ENCODE results near the gene THEM5. TPM values are rescaled to one million over a fixed set of nuclear protein-coding genes. Genes with fewer than 3 reads are reported as not detected.

The THEM5 gene
- total RNA-seq, 2 experiments from 2014 or later, result not detected

GRCh38 chr1:151841141-151841540 lies 12.4 kb downstream of the THEM5 start:
- peaks cover 21% of the 10 kb centered on the region for H3K36me3 Mint-ChIP-seq (ENCODE audit: low read depth)
- no peak overlapping the region for H3K4me3 Mint-ChIP-seq
- H3K4me1 Mint-ChIP-seq (ENCODE audit: low read depth), result peaks cover 32% of the 10 kb centered on the region
- no peak for TF ChIP-seq CTCF (IDR thresholded peaks at IDR 0.05)
- no peak overlapping the region for H3K27ac Mint-ChIP-seq
- ChIA-PET CTCF (interaction anchor here (1.0 kb wide), 1 partner anchor 7 kb away, joined by 4 read pairs; no protein-coding TSS in a partner anchor), POLR2A (interaction anchor here (0.6 to 2.9 kb wide), 5 partner anchors 11 to 118 kb away, joined by 3 to 9 read pairs (median 3); partner anchors contain the start of gene MRPL9)
- H3K9me3 Mint-ChIP-seq, result no peaks in the 10 kb centered on the region
- ATAC-seq, result no peak
- intact Hi-C loops (cut with micrococcal nuclease), result no loop called here
- DNase-seq, result no peak
- no peaks in the 10 kb centered on the region for H3K27me3 Mint-ChIP-seq

GRCh38 chr1:151840421-151840820 lies 13.1 kb downstream of the THEM5 start:
- intact Hi-C loops (cut with micrococcal nuclease), result no loop called here
- CTCF ChIA-PET, result interaction anchor here (1.0 to 1.5 kb wide), 2 partner anchors 8 to 120 kb away, joined by 4 read pairs; partner anchors contain the start of gene RIIAD1
- TF ChIP-seq CTCF (IDR thresholded peaks at IDR 0.05), result no peak
- Mint-ChIP-seq H3K4me3 (peak overlapping the region; percentile 80), H3K9me3 (no peaks in the 10 kb centered on the region), H3K4me1 (ENCODE audit: low read depth) (peaks cover 29% of the 10 kb centered on the region), H3K36me3 (ENCODE audit: low read depth) (peaks cover 17% of the 10 kb centered on the region), H3K27ac (no peak overlapping the region), H3K27me3 (no peaks in the 10 kb centered on the region)
- no peak for DNase-seq
- POLR2A ChIA-PET, result interaction anchor here (0.6 to 3.0 kb wide), 10 partner anchors 8 to 312 kb away, joined by 3 to 9 read pairs (median 3); partner anchors contain the start of genes MRPL9 and TDRKH
- no peak for ATAC-seq

- peaks cover 14% of the 10 kb centered on the region for H3K36me3 Mint-ChIP-seq (ENCODE audit: low read depth)
- peaks cover 35% of the 10 kb centered on the region for H3K4me1 Mint-ChIP-seq (ENCODE audit: low read depth)
- peak; percentile 79 for DNase-seq
- POLR2A ChIA-PET, result interaction anchor here (0.6 to 3.0 kb wide), 11 partner anchors 8 to 312 kb away, joined by 3 to 9 read pairs (median 3); partner anchors contain the start of genes MRPL9 and TDRKH
- peak within 1 kb of the TSS; percentile 84 for H3K27ac Mint-ChIP-seq
- H3K27me3 Mint-ChIP-seq, result no peaks in the 10 kb centered on the region
- intact Hi-C loops (cut with micrococcal nuclease), result loop anchor here (5.0 to 10.0 kb wide), 2 partner anchors 77 to 245 kb away; partner anchors contain the start of gene MRPL9
- CTCF ChIA-PET, result interaction anchor here (1.0 to 1.5 kb wide), 2 partner anchors 9 to 119 kb away, joined by 4 read pairs; partner anchors contain the start of gene RIIAD1
- peak within 1 kb of the TSS; percentile 80 for H3K4me3 Mint-ChIP-seq
- peak; percentile 69 for ATAC-seq
- no peaks in the 10 kb centered on the region for H3K9me3 Mint-ChIP-seq
- TF ChIP-seq CTCF (IDR thresholded peaks at IDR 0.05), result no peak
Measured at GRCh38 chr1:151839457-151840403, 13.8 kb downstream of the THEM5 start, which contains the start of gene C2CD4D. C2CD4D (minus strand) TSS chr1:151839820; CDS start chr1:151838989, 831 bp downstream.

- Mint-ChIP-seq H3K4me3 (peak overlapping the region; percentile 80), H3K9me3 (no peaks in the 10 kb centered on the region), H3K36me3 (ENCODE audit: low read depth) (peaks cover 9% of the 10 kb centered on the region), H3K27me3 (no peaks in the 10 kb centered on the region), H3K27ac (peak overlapping the region; percentile 84), H3K4me1 (ENCODE audit: low read depth) (peaks cover 40% of the 10 kb centered on the region)
- intact Hi-C loops (cut with micrococcal nuclease), result loop anchor here (5.0 to 10.0 kb wide), 2 partner anchors 77 to 244 kb away; partner anchors contain the start of gene MRPL9
- ChIA-PET CTCF (interaction anchor here (1.5 kb wide), 1 partner anchor 118 kb away, joined by 4 read pairs; the partner anchor contains the start of gene RIIAD1), POLR2A (interaction anchor here (0.8 to 3.0 kb wide), 4 partner anchors 9 to 79 kb away, joined by 3 to 9 read pairs (median 6); partner anchors contain the start of gene MRPL9)
- no peak for TF ChIP-seq CTCF (IDR thresholded peaks at IDR 0.05)
- DNase-seq (no peak), ATAC-seq (no peak)
Measured at GRCh38 chr1:151839082-151839412, 14.5 kb downstream of the THEM5 start.

Data from activated CD8-positive, alpha-beta T cell treated with anti-CD3 and anti-CD28 coated beads for 36 hours (primary cell).